Smooth muscle cell (in vitro differentiated cells): ENCODE measurements around the gene C1GALT1C1. TPM values are rescaled to one million over a fixed set of nuclear protein-coding genes. Genes with fewer than 3 reads are reported as not detected.

Experiments
- DNase-seq: peaks from one replicate; lab custom pipeline; 2025; ENCODE audit not compliant: unreplicated experiment; lab: John Stamatoyannopoulos, UW
- H2AFZ ChIP-seq: fragments of 200-600 bp; sonication (generic); 2 replicates; pipeline ENCODE4 v1.6.0; 2016; ENCODE audit warnings: antibody characterized with exemption, low read depth, mild to moderate bottlenecking
- H3F3A ChIP-seq: fragments of 200-600 bp; sonication (generic); 2 replicates; pipeline ENCODE4 v1.6.0; 2017; ENCODE audit warnings: antibody characterized with exemption, low read depth
- H3K27ac ChIP-seq: fragments of 200-600 bp; sonication (generic); 2 replicates; pipeline ENCODE4 v1.5.1; 2016; ENCODE audit warnings: low read depth, mild to moderate bottlenecking
- H3K27me3 ChIP-seq: fragments of 200-600 bp; sonication (generic); 2 replicates; pipeline ENCODE4 v1.6.1; 2016; ENCODE audit warnings: low read depth, mild to moderate bottlenecking
- H3K36me3 ChIP-seq: fragments of 200-600 bp; sonication (generic); 2 replicates; pipeline ENCODE4 v1.5.1; 2016; ENCODE audit warnings: low read depth
- H3K4me1 ChIP-seq: fragments of 200-600 bp; sonication (generic); 2 replicates; pipeline ENCODE4 v1.5.1; 2016; ENCODE audit warnings: low read depth
- H3K4me2 ChIP-seq: fragments of 200-600 bp; sonication (generic); 2 replicates; pipeline ENCODE4 v1.6.0; 2016; ENCODE audit warnings: mild to moderate bottlenecking
- H3K4me3 ChIP-seq: fragments of 200-600 bp; sonication (generic); 2 replicates; pipeline ENCODE4 v1.5.1; 2016; ENCODE audit warnings: mild to moderate bottlenecking
- H3K79me2 ChIP-seq: fragments of 200-600 bp; sonication (generic); 2 replicates; pipeline ENCODE4 v1.6.0; 2016; ENCODE audit warnings: low read depth, mild to moderate bottlenecking
- H3K9ac ChIP-seq: fragments of 200-600 bp; sonication (generic); 2 replicates; pipeline ENCODE4 v1.6.0; 2016; ENCODE audit warnings: low read depth
- H3K9me3 ChIP-seq: fragments of 200-600 bp; sonication (generic); replicated peaks from 2 replicates; pipeline ENCODE4 v1.5.1; 2016; ENCODE audit warnings: low read depth
- H4K20me1 ChIP-seq: fragments of 200-600 bp; sonication (generic); 2 replicates; pipeline ENCODE4 v1.6.0; 2016; ENCODE audit warnings: low read depth
- CTCF ChIP-seq: fragments of 200-600 bp; sonication (generic); IDR thresholded peaks from 2 replicates; pipeline ENCODE4 v1.5.1; 2017; ENCODE audit warnings: borderline replicate concordance, mild to moderate bottlenecking, antibody characterized with exemption; ENCODE audit not compliant: insufficient read depth, poor library complexity, severe bottlenecking
- WGBS: methylation state at CpG from one replicate; pipeline ENCODE4 v1.1.7; 2016; ENCODE audit warnings: low lambda C conversion rate; 5-methylcytosine and 5-hydroxymethylcytosine counted together
- polyA plus RNA-seq: library from polyadenylated mRNA; unstranded; fragments of >200 nt; fragmentation: Nextera tagmentation; extraction: Ambion mirVana; gene quantifications from 2 replicates; pipeline ENCODE4 v1.2.1, GENCODE V29; 2016
- total RNA-seq: library from RNA; depleted of rRNA; stranded (reverse); fragments of >200 nt; gene quantifications from 2 replicates; pipeline ENCODE4 v1.2.3, GENCODE V29; 2014

Gene C1GALT1C1
- total RNA-seq: 27.0 and 32.6 TPM in 2 replicates
- 13.2 and 17.9 TPM in 2 replicates for polyA plus RNA-seq

- no peak for TF ChIP-seq CTCF
- peak within 1 kb of the TSS; percentile 74 for H3K27ac ChIP-seq
- peak within 1 kb of the TSS; percentile 51 for H3K9ac ChIP-seq
- H3F3A ChIP-seq: no peaks in the 10 kb centered on the region
- no peaks in the 10 kb centered on the region for H4K20me1 ChIP-seq
- H3K27me3 ChIP-seq: no peaks in the 10 kb centered on the region
- H3K9me3 ChIP-seq: no peaks in the 10 kb centered on the region
- WGBS: 39% methylated on average over 33 of the region's 68 CpGs
- peak within 1 kb of the TSS; percentile 92 for H2AFZ ChIP-seq
- H3K79me2 ChIP-seq: no peaks in the 10 kb centered on the region
- peak within 1 kb of the TSS; percentile 87 for H3K4me2 ChIP-seq
- peak within 1 kb of the TSS; percentile 58 for H3K4me3 ChIP-seq
- H3K36me3 ChIP-seq: no peaks in the 10 kb centered on the region
- DNase-seq: peak; percentile 56
- no peaks in the 10 kb centered on the region for H3K4me1 ChIP-seq
Observed at GRCh38 chrX:120629667-120630537, at the start of gene C1GALT1C1. Gene C1GALT1C1, minus strand, starts transcription at chrX:120630054. Its CDS starts 2,888 bp downstream, at chrX:120627166.

- no peak for TF ChIP-seq CTCF
- no peak overlapping the region for H3K27ac ChIP-seq
- H3K79me2 ChIP-seq: no peaks in the 10 kb centered on the region
- H3K36me3 ChIP-seq: no peaks in the 10 kb centered on the region
- H3K4me3 ChIP-seq: no peak overlapping the region
- no peaks in the 10 kb centered on the region for H3F3A ChIP-seq
- H3K9me3 ChIP-seq: no peaks in the 10 kb centered on the region
- H4K20me1 ChIP-seq: no peaks in the 10 kb centered on the region
- H3K27me3 ChIP-seq: no peaks in the 10 kb centered on the region
- no peaks in the 10 kb centered on the region for H3K4me1 ChIP-seq
- 62% methylated on average over 2 of the region's 2 CpGs for WGBS
- DNase-seq: no peak
- H2AFZ ChIP-seq: no peak overlapping the region
- no peak overlapping the region for H3K4me2 ChIP-seq
- no peak overlapping the region for H3K9ac ChIP-seq
Observed at GRCh38 chrX:120677004-120677652, 47.3 kb upstream of the C1GALT1C1 start.

DNA sequence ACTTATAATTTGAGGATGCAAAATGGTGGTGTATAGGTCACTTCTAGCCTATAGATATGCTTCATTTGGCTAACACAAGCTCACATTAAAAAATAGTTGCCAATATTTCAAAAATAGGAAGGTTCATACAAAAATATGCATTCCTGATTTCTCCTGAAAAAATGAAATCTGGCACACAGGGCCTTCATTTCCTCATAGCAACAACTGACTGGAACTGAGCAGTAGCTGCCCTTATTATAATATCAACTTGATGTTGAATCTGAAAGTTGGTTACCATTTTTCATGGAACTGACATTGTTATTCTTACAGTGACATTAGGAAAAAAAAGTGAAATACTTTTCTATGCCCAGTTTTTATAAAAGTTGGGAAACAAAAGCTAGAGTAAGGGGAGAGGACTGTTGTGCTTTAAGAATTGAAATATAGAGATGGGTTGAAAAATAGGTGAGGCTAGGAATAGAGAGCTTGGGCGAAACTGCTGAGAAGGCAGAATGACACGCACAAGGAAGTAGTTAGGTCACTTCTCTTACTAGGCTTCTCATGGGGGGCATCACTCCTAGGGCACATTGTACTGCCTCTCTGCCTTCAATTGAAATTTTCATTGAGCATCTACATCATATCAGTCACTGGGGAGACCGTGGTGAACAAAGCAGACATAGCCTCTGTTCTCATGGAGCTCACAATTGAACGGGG lies 43.1 kb upstream of the C1GALT1C1 start:
- Histone ChIP-seq H3K27ac (no peak overlapping the region), H3K9me3 (no peaks in the 10 kb centered on the region), H2AFZ (no peak overlapping the region), H3K4me3 (no peak overlapping the region), H3K9ac (no peak overlapping the region), H3F3A (no peaks in the 10 kb centered on the region), H3K27me3 (no peaks in the 10 kb centered on the region), H4K20me1 (no peaks in the 10 kb centered on the region), H3K36me3 (no peaks in the 10 kb centered on the region), H3K79me2 (no peaks in the 10 kb centered on the region), H3K4me2 (no peak overlapping the region), H3K4me1 (no peaks in the 10 kb centered on the region)
- DNase-seq: no peak
- WGBS: 83% methylated on average over 4 of the region's 4 CpGs
- no peak for TF ChIP-seq CTCF
